ENCODE data around the gene PRR19.

Gene PRR19

DNA sequence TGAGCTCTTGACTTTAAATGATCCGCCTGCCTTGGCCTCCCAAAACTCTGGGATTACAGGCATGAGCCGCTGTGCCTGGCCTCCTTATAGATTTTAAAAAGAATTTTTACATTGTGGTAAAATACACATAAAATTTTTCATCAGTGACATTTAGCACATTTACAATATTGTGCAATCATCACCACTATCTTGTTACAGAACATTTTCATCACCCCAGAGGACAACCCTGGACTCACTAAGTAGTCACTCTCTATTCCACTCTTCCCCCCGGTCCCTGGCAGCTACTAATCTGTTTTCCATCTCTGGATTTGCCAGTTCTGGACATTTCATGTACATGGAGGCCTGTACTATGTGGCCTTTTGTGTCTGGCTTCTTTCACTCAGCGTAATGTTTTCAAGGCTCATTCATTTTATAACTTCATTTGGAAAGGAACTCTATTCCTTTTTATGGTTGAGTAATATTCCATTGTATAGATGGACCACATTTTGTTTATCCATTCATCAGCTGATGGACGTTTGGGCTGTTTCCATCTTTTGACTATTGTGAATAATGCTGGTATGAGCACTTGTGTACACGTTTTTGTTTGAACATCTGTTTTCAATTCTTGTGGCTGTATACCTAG, 43.4 kb downstream of the PRR19 start:
- TF ChIP-seq, protein P1, sequence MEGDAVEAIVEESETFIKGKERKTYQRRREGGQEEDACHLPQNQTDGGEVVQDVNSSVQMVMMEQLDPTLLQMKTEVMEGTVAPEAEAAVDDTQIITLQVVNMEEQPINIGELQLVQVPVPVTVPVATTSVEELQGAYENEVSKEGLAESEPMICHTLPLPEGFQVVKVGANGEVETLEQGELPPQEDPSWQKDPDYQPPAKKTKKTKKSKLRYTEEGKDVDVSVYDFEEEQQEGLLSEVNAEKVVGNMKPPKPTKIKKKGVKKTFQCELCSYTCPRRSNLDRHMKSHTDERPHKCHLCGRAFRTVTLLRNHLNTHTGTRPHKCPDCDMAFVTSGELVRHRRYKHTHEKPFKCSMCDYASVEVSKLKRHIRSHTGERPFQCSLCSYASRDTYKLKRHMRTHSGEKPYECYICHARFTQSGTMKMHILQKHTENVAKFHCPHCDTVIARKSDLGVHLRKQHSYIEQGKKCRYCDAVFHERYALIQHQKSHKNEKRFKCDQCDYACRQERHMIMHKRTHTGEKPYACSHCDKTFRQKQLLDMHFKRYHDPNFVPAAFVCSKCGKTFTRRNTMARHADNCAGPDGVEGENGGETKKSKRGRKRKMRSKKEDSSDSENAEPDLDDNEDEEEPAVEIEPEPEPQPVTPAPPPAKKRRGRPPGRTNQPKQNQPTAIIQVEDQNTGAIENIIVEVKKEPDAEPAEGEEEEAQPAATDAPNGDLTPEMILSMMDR (IDR thresholded peaks at IDR 0.05; ENCODE audit: insufficient read depth, low read depth, low read length, missing control alignments), result no peak
- H3K4me3 ChIP-seq (ENCODE audit: low read length), result no peak overlapping the region
- no peak for DNase-seq (ENCODE audit: low read depth)

DNA sequence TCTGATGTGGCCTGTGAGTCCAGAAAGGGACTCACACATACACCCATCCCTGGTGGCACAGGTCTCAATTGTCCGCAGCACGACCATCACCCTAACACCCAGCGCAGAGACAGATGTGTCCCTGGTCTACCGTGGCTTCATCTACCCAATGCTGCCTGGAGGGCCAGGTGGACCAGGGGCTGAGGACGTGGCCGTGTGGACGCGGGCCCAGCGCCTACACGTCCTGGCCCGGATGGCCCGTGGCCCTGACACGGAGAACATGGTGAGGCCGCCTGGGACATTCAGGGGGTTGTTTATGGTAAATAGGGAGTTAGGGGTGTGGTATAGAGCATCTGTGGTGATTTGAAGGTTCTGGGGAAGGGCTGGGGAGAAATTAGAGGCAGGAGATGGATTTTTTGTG, 46.3 kb downstream of the PRR19 start:
- no peak for DNase-seq (ENCODE audit: low read depth)
- TF ChIP-seq, protein P1 (IDR thresholded peaks at IDR 0.05; ENCODE audit: insufficient read depth, low read depth, low read length, missing control alignments), result no peak

DNA sequence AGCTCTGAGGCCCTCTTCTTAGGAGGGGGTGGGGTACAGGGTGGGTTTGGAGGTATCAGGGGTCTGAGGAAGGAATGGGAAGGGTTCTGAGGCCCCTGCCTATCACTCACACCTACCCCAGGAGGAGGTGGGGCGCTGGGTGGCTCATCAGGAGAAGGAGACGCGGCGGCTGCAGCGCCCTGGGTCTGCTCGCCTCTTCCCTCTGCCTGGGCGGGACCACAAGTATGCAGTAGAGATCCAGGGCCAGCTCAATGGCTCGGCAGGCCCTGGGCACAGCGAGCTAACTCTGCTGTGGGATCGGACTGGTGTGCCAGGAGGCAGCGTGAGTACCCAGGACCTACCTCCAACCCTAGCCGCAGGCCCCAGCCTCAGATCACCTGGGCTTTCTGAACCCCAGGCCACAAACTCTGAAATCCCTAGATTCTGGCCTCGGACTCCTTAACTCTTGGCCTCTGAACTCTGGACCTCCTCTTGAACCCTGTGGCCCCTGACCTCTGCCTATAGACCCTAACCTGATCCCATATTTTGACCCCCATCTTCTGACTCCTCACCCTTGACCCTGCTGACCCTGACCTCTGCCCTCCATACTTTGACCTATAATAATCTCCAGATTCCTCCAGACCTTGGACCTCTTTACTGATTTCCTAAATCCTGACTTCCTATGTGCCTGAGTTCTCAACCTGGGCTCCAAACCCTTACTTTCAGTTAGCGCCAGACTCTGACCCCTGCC, 47.6 kb downstream of the PRR19 start:
- TF ChIP-seq, protein P1 (IDR thresholded peaks at IDR 0.05; ENCODE audit: insufficient read depth, low read depth, low read length, missing control alignments), result no peak
- no peak for DNase-seq (ENCODE audit: low read depth)
- no peak overlapping the region for H3K4me3 ChIP-seq (ENCODE audit: low read length)

More for the DNA sequence above, 46.3 kb downstream of the PRR19 start:
- H3K4me3 ChIP-seq (ENCODE audit: low read length), result no peak overlapping the region

DNA sequence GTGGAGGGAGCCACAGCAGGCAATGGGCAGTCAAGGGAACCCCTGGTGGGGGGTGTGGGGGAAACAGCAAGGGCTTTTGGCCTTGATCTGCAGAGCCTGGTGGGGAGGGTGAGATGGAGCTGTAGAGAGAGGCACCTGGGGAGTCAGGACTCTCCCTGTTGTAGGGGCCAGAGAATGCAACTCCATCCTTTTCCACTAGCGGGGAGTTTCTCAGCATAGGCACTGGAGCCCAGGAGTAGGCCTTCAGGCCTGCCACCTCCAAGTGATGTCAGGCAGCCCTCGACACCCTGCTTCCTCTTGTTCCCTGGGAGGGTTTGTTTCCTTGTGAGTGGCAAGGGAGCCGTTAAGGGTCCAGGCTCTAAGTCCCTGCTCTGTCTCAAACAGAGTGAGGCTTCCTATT, 48.5 kb downstream of the PRR19 start:
- DNase-seq (ENCODE audit: low read depth), result no peak
- no peak overlapping the region for H3K4me3 ChIP-seq (ENCODE audit: low read length)
- TF ChIP-seq, protein P1 (IDR thresholded peaks at IDR 0.05; ENCODE audit: insufficient read depth, low read depth, low read length, missing control alignments), result no peak

DNA sequence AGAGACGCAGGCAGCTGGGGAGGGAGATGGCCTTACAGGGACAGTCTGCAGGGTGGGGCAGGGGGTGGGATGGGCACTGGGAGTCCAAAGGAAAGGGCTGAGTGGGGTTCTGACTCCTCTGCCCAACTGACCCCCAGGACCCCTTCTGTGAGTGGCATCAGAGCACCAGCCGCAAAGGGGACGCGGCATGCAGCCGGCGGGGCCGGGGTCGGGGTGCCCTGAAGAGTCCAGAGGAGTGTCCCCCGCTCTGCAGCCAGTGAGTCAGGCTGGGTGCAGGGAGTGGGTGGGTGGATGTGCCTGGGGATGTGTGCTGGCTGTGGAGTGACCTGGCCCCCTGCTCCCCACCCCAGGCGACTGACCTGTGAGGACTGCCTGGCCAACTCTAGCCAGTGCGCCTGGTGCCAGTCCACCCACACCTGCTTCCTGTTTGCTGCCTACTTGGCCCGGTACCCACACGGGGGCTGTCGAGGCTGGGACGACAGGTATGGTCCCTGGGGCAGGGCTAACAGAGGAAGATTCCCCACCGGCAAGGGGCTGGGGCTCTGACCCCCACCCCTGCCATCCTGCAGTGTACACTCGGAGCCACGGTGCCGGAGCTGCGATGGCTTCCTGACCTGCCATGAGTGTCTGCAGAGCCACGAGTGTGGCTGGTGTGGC, 49.3 kb downstream of the PRR19 start:
- TF ChIP-seq, protein P1 (IDR thresholded peaks at IDR 0.05; ENCODE audit: insufficient read depth, low read depth, low read length, missing control alignments), result no peak
- no peak for DNase-seq (ENCODE audit: low read depth)
- H3K4me3 ChIP-seq (ENCODE audit: low read length), result no peak overlapping the region

DNA sequence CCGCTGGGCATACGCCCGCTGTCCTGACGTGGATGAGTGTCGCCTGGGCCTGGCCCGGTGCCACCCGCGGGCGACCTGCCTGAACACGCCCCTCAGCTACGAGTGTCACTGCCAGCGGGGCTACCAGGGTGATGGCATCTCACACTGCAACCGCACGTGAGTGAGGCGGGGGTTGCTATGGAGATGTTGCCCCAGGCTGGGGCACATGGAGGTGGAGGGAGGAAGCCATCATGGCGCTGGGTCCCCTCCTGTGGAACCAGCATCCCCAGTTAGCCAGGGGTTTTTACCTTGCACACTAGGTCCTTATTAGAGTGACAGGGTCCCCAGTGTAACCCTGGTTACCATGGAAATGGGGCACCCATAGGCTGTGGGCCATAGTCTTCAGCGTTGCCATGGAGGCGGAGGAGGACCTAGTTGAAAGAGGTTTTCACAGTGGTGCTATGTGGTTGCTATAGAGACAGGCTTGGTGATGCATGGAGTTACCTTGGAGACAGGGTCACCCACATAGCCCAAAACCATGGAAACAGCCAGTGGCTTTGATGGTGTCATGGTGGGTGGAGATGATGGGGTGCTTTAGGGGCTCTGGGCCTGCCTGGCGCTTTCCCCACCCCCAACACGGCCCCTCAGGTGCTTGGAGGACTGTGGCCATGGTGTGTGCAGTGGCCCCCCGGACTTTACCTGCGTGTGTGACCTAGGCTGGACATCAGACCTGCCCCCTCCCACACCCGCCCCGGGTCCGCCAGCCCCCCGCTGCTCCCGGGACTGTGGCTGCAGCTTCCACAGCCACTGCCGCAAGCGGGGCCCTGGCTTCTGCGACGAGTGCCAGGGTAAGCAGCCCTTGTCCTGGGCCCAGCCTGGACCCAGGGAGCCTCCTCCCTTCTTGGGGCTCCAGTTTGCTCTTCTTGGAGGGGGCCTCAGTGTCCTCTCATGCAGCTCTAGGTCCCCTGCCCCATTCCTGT, 50.6 kb downstream of the PRR19 start:
- no peak overlapping the region for H3K4me3 ChIP-seq (ENCODE audit: low read length)
- TF ChIP-seq, protein P1 (IDR thresholded peaks at IDR 0.05; ENCODE audit: insufficient read depth, low read depth, low read length, missing control alignments), result no peak
- no peak for DNase-seq (ENCODE audit: low read depth)
